ENCODE measurements around the gene BACH2.

BACH2 gene

DNA sequence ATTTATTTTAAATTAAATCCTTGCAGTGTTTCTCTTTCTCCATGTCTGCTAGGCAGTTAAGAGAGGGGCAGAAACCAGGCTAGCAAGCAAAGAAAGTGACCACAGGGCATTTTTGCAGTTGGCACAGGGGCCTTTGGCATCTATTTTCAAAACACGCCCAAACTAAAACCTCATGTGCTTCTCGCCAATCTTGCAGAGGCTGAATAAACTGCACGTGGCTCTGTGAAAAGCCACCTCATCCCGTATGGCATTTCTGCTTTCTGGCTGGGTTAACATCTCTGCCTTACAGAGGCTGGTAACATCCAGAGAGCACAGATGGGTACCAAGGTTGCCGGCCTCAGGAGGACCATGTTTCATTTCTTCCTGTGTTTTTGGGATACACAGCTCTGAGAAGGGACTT, 347.8 kb downstream of the BACH2 start:
- H3K27ac ChIP-seq (ENCODE audit: low read depth, low read length) = no peak overlapping the region
- peaks cover 0 to 6% (median 0%) of the 10 kb centered on the region in 5 donors for H3K36me3 ChIP-seq (ENCODE audit: control insufficient read depth in 5 of 5, insufficient read depth in 5 of 5, low read length in 5 of 5)

DNA sequence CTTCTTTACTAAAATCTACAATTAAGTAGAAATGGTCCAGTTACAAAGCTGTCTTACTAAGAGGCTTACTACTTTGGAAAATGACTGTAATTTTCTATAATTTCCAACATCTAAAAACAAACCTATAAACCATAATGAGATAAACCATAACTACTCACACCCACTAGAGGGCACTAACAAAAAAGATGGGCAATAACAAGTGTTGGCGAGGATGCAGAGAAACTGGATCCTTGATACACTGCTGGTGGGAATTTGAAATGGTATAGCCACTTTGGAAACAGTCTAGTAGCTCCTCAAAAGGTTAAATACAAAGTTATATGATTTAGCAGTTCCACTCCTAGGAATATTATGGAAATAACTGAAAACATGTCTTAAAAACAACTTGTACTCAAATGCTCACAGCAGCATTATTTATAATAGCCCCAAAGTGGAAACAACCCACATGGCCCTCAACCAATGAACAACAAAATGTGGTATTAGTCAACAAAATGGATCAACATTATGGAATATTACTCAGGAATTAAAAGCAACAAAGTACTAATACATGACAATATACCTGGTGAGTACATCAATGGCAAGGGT, 351.7 kb downstream of the BACH2 start:
- Histone ChIP-seq H3K9me3 (ENCODE audit: control insufficient read depth in 5 of 5, low read length in 5 of 5) (no peaks in the 10 kb centered on the region), H3K4me3 (ENCODE audit: low read depth in 1 of 5, low read length in 5 of 5) (no peak overlapping the region), H3K27ac (ENCODE audit: low read depth, low read length) (no peak overlapping the region), H3K36me3 (ENCODE audit: control insufficient read depth in 5 of 5, insufficient read depth in 5 of 5, low read length in 5 of 5) (no peaks in the 10 kb centered on the region), H3K9ac (ENCODE audit: low read length in 5 of 5) (no peak overlapping the region), H3K27me3 (ENCODE audit: control insufficient read depth in 5 of 5, insufficient read depth in 4 of 5, low read length in 5 of 5) (peaks cover 0 to 4% (median 4%) of the 10 kb centered on the region in 5 donors), H3K4me1 (ENCODE audit: control insufficient read depth in 5 of 5, insufficient read depth in 5 of 5, low read length in 5 of 5) (no peaks in the 10 kb centered on the region)

More for the DNA sequence above, 347.8 kb downstream of the BACH2 start:
- Histone ChIP-seq H3K27me3 (ENCODE audit: control insufficient read depth in 5 of 5, insufficient read depth in 4 of 5, low read length in 5 of 5) (peaks cover 0 to 3% (median 0%) of the 10 kb centered on the region in 5 donors), H3K9me3 (ENCODE audit: control insufficient read depth in 5 of 5, low read length in 5 of 5) (no peaks in the 10 kb centered on the region), H3K9ac (ENCODE audit: low read length in 5 of 5) (no peak overlapping the region), H3K4me1 (ENCODE audit: control insufficient read depth in 5 of 5, insufficient read depth in 5 of 5, low read length in 5 of 5) (peaks cover 0 to 4% (median 0%) of the 10 kb centered on the region in 5 donors), H3K4me3 (ENCODE audit: low read depth in 1 of 5, low read length in 5 of 5) (no peak overlapping the region)

DNA sequence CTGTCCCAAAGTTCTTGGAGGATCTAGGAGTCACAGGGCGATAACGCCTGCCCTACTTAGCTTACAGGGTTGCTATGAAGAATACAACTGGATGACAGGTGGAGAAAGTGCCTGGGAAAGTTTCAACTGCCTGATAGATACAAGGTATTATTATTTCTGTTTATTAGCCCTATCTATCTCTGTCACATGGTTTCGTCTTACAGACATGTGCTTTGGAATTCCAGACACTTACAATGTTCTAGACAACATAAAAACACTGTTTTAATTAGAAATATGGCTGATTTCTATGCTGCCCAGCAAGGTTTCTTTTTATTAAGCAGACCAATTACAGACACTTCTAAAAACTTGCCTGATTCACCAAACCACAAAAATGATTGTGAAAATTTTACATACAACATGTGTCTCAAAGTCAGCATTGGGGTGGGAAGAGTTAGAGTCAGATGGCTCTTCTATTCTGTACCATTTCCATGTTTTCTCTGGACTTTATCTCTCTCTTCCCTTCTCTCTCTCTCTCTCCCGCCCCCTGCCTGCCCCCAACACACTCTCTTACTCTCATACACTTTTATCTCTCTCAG, 352.4 kb downstream of the BACH2 start:
- Histone ChIP-seq H3K36me3 (ENCODE audit: control insufficient read depth in 5 of 5, insufficient read depth in 5 of 5, low read length in 5 of 5) (no peaks in the 10 kb centered on the region), H3K27ac (ENCODE audit: low read depth, low read length) (no peak overlapping the region), H3K4me3 (ENCODE audit: low read depth in 1 of 5, low read length in 5 of 5) (no peak overlapping the region)

DNA sequence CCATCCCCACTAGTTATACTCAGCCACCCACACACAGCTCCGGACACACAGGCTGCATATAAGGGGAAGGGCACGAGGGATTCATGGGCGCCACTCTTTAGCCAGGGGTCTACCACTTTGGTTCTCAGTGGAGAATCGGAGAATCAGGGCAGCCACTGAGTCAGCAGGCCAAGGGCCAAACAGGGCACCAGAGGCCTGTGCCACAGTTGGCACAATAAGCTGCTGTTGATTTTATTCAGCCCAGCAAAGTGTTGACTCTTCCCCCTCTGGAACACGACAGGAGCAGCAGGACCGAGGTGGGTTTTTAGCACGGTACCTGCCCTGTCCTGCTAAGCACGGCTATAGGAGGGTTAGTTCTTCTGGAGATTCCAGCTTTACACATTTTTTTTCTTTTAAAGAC, 354.0 kb downstream of the BACH2 start:
- Histone ChIP-seq H3K4me1 (ENCODE audit: control insufficient read depth in 5 of 5, insufficient read depth in 5 of 5, low read length in 5 of 5) (no peaks in the 10 kb centered on the region), H3K27me3 (ENCODE audit: control insufficient read depth in 5 of 5, insufficient read depth in 4 of 5, low read length in 5 of 5) (peaks cover 0 to 4% (median 4%) of the 10 kb centered on the region in 5 donors), H3K27ac (ENCODE audit: low read depth, low read length) (no peak overlapping the region), H3K9me3 (ENCODE audit: control insufficient read depth in 5 of 5, low read length in 5 of 5) (no peaks in the 10 kb centered on the region), H3K4me3 (ENCODE audit: low read depth in 1 of 5, low read length in 5 of 5) (no peak overlapping the region), H3K9ac (ENCODE audit: low read length in 5 of 5) (no peak overlapping the region), H3K36me3 (ENCODE audit: control insufficient read depth in 5 of 5, insufficient read depth in 5 of 5, low read length in 5 of 5) (no peaks in the 10 kb centered on the region)

More for the DNA sequence above, 352.4 kb downstream of the BACH2 start:
- no peak overlapping the region for H3K9ac ChIP-seq (ENCODE audit: low read length in 5 of 5)
- H3K9me3 ChIP-seq (ENCODE audit: control insufficient read depth in 5 of 5, low read length in 5 of 5) = no peaks in the 10 kb centered on the region
- H3K27me3 ChIP-seq (ENCODE audit: control insufficient read depth in 5 of 5, insufficient read depth in 4 of 5, low read length in 5 of 5) = peaks cover 0 to 4% (median 4%) of the 10 kb centered on the region in 5 donors
- no peaks in the 10 kb centered on the region for H3K4me1 ChIP-seq (ENCODE audit: control insufficient read depth in 5 of 5, insufficient read depth in 5 of 5, low read length in 5 of 5)

DNA sequence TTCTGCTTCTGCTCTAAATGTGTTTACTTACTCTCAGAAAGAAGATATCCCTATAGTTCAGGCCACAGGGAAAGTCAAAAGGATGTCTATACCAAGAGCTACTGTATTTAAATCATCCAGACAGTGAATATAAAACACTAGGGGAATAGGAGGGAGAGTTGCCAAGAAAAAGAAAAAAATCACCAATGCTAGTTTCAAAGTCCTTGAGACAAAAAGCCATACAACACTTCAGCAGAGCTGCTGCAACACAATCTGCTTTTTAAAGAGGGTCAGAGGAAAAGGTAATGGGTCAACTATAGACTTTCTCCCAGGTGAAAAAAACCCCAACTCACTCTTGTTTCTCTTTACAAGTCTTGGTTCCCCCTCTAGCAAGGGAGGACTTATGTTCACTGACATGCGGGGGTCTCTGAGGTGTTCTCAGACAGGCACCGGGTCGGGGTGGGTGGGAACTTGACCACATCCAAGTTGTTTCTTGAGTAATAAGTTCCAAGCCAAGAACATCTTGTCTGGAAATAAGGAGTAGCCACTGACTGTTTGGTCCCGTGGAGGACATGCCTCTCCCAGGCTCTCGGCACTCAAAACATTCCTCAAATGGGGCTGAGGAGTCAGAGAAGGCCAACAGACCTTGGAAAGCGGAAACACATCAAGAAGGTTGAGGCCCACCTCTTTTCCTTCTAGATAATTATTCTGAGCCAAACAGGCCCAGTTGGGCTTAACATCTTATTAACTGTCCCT, 354.7 kb downstream of the BACH2 start:
- Histone ChIP-seq H3K9ac (ENCODE audit: low read length in 5 of 5) (no peak overlapping the region), H3K4me1 (ENCODE audit: control insufficient read depth in 5 of 5, insufficient read depth in 5 of 5, low read length in 5 of 5) (no peaks in the 10 kb centered on the region), H3K27ac (ENCODE audit: low read depth, low read length) (no peak overlapping the region), H3K36me3 (ENCODE audit: control insufficient read depth in 5 of 5, insufficient read depth in 5 of 5, low read length in 5 of 5) (no peaks in the 10 kb centered on the region), H3K4me3 (ENCODE audit: low read depth in 1 of 5, low read length in 5 of 5) (no peak overlapping the region), H3K9me3 (ENCODE audit: control insufficient read depth in 5 of 5, low read length in 5 of 5) (no peaks in the 10 kb centered on the region), H3K27me3 (ENCODE audit: control insufficient read depth in 5 of 5, insufficient read depth in 4 of 5, low read length in 5 of 5) (peaks cover 0 to 4% (median 4%) of the 10 kb centered on the region in 5 donors)

DNA sequence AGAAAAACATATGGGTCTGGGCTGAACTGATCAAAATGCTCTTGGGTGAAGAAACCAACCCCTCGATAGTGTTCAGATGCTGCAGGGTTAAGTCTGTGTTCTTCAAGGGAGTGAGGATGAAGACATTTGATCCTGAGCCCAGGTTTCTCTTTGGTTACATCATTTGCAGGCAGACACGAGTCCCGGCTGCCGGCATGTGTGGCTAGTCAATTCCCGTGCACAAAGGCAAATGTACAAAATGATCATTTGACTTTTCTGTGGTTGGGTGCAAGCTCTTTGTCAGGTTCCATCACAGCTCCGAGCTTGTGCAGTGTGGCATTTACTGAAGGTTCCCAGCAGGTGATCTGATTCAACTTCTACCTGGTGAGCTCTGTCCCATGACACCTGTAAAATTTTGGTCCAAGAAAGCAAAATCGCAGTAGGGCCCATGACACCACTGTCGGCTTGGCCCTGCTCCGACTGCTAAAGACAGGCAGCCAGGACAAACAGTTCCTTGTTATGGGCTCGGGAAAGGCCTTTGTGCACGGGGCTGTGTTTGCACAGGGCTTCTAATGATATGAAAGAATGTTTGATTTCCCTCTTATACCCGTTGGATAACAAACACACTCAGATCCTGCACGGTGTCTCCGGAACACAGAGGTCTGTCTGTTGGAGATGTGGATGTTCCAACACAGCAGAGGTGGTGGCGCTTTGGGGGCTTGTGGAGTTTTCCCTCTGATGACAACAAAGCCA, 355.4 kb downstream of the BACH2 start:
- Histone ChIP-seq H3K4me1 (ENCODE audit: control insufficient read depth in 5 of 5, insufficient read depth in 5 of 5, low read length in 5 of 5) (no peaks in the 10 kb centered on the region), H3K27ac (ENCODE audit: low read depth, low read length) (no peak overlapping the region), H3K36me3 (ENCODE audit: control insufficient read depth in 5 of 5, insufficient read depth in 5 of 5, low read length in 5 of 5) (no peaks in the 10 kb centered on the region), H3K9ac (ENCODE audit: low read length in 5 of 5) (no peak overlapping the region), H3K27me3 (ENCODE audit: control insufficient read depth in 5 of 5, insufficient read depth in 4 of 5, low read length in 5 of 5) (peaks cover 0 to 4% (median 4%) of the 10 kb centered on the region in 5 donors), H3K4me3 (ENCODE audit: low read depth in 1 of 5, low read length in 5 of 5) (no peak overlapping the region), H3K9me3 (ENCODE audit: control insufficient read depth in 5 of 5, low read length in 5 of 5) (no peaks in the 10 kb centered on the region)

DNA sequence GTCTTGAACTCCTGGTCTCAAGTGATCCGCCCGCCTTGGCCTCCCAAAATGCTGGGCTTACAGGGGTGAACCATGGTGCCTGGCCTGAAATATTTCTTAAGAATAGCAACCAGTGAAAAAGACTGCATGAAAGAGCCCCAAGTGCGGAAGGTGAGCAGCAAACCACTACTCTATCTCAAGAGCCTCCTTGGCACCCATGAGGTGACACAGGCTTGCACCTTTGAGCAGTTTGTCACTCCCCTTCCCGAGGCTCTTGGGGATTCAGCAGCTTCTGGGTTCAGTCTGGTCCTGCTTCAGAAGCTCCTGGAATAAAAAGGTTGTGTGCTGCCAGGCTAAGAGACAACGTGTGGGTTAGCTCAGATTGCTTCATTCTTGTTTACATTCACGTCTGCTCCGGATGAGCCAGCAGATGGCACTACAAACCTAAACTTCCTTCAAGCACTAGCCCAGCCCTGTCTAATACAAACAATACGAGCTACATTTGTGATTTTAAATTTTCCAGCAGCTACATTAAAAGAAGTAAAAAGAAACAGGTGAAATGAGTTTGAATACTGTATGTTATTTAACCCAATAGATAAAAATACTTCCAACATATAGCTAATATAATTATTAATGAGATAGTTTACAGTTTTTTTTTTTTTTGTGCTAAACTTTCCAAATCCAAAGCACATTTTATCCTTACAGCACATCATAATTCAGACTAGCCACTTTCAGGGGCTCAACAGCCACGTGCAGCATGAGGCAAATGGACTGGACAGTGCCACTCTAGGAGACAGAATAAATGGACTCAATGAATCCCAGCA, 356.2 kb downstream of the BACH2 start:
- no peak overlapping the region for H3K27ac ChIP-seq (ENCODE audit: low read depth, low read length)
- no peaks in the 10 kb centered on the region for H3K36me3 ChIP-seq (ENCODE audit: control insufficient read depth in 5 of 5, insufficient read depth in 5 of 5, low read length in 5 of 5)
- H3K4me1 ChIP-seq (ENCODE audit: control insufficient read depth in 5 of 5, insufficient read depth in 5 of 5, low read length in 5 of 5) = no peaks in the 10 kb centered on the region
- H3K4me3 ChIP-seq (ENCODE audit: low read depth in 1 of 5, low read length in 5 of 5) = no peak overlapping the region
- H3K9me3 ChIP-seq (ENCODE audit: control insufficient read depth in 5 of 5, low read length in 5 of 5) = no peaks in the 10 kb centered on the region
- peaks cover 0 to 4% (median 4%) of the 10 kb centered on the region in 5 donors for H3K27me3 ChIP-seq (ENCODE audit: control insufficient read depth in 5 of 5, insufficient read depth in 4 of 5, low read length in 5 of 5)
- H3K9ac ChIP-seq (ENCODE audit: low read length in 5 of 5) = no peak overlapping the region

DNA sequence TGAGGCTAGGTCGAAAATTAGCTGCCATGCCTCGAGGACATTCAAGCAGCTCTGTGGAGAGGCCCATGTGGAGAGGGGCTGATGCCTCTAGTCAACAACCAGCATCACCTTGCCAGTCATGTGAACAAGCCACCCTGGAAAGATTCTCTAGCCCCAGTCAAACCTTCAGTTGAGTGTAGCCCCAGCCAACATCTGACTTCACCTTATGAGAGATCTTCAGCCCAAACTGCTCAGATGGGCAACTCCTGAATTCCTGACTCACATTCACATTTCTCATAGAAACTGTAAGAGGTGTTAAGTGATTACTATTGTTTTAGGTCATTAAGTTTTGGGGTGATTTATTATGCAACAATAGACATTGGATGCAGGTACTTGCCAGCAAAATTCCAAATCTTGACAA, 357.5 kb downstream of the BACH2 start:
- no peak overlapping the region for H3K27ac ChIP-seq (ENCODE audit: low read depth, low read length)
- no peak overlapping the region for H3K4me3 ChIP-seq (ENCODE audit: low read depth in 1 of 5, low read length in 5 of 5)
- H3K4me1 ChIP-seq (ENCODE audit: control insufficient read depth in 5 of 5, insufficient read depth in 5 of 5, low read length in 5 of 5) = no peaks in the 10 kb centered on the region
- H3K9ac ChIP-seq (ENCODE audit: low read length in 5 of 5) = no peak overlapping the region
- no peaks in the 10 kb centered on the region for H3K36me3 ChIP-seq (ENCODE audit: control insufficient read depth in 5 of 5, insufficient read depth in 5 of 5, low read length in 5 of 5)
- H3K27me3 ChIP-seq (ENCODE audit: control insufficient read depth in 5 of 5, insufficient read depth in 4 of 5, low read length in 5 of 5) = peaks cover 0 to 4% (median 4%) of the 10 kb centered on the region in 5 donors
- no peaks in the 10 kb centered on the region for H3K9me3 ChIP-seq (ENCODE audit: control insufficient read depth in 5 of 5, low read length in 5 of 5)

DNA sequence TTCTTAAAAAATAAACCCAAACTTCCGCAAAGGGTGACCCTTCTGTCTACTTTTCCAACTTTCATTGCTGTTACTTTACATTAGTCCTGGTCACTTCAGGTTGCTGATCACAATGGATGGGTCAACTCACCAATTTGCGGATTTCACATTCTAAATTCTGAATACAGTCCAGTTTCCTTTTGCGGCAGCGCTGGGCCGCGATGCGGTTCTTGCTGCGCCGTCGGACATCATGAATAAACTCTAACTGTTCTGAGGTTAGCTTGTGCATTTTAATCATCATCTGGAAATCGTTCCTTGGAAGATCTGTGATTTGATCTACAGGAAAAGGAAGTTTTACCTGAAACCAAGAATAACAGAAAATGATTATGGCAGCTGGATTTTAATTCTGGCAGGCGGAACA, 358.6 kb downstream of the BACH2 start:
- no peaks in the 10 kb centered on the region for H3K4me1 ChIP-seq (ENCODE audit: control insufficient read depth in 5 of 5, insufficient read depth in 5 of 5, low read length in 5 of 5)
- H3K36me3 ChIP-seq (ENCODE audit: control insufficient read depth in 5 of 5, insufficient read depth in 5 of 5, low read length in 5 of 5) = no peaks in the 10 kb centered on the region
- H3K9me3 ChIP-seq (ENCODE audit: control insufficient read depth in 5 of 5, low read length in 5 of 5) = no peaks in the 10 kb centered on the region
- H3K27me3 ChIP-seq (ENCODE audit: control insufficient read depth in 5 of 5, insufficient read depth in 4 of 5, low read length in 5 of 5) = peaks cover 0 to 4% (median 0%) of the 10 kb centered on the region in 5 donors
- no peak overlapping the region for H3K9ac ChIP-seq (ENCODE audit: low read length in 5 of 5)
- H3K4me3 ChIP-seq (ENCODE audit: low read depth in 1 of 5, low read length in 5 of 5) = no peak overlapping the region
- H3K27ac ChIP-seq (ENCODE audit: low read depth, low read length) = no peak overlapping the region

Measured in subcutaneous abdominal adipose tissue (tissue), 5 donors.